GM06990 (cell line): ENCODE results near the gene KLHL41.
"Not testable (repeated sequence)": the region's sequence is repeated elsewhere in the genome, so short reads cannot be mapped to it uniquely, and the experiment has no call there.

Experiments
- DNase-seq: peaks from one replicate; pipeline ENCODE4 v3.0.0-alpha.2; 2011; ENCODE audit not compliant: insufficient read length; ENCODE audit errors: extremely low read depth
- H3K27me3 ChIP-seq: replicated peaks from 2 replicates; pipeline ENCODE4 v1.6.0; 2011; ENCODE audit warnings: low read length; ENCODE audit not compliant: control insufficient read depth, insufficient read depth
- H3K36me3 ChIP-seq: 2 replicates; pipeline ENCODE4 v1.5.1; 2011; ENCODE audit warnings: low read length; ENCODE audit not compliant: control insufficient read depth, insufficient read depth
- H3K4me3 ChIP-seq: replicated peaks from 2 replicates; pipeline ENCODE4 v1.5.1; 2011; ENCODE audit warnings: low read depth, mild to moderate bottlenecking, control low read depth, low read length
- TF ChIP-seq, protein P1 (sequence below): IDR thresholded peaks from 2 replicates; pipeline ENCODE4 v1.5.1; 2011; ENCODE audit warnings: low read length, control low read depth, mild to moderate bottlenecking, inconsistent platforms; ENCODE audit not compliant: insufficient read depth, poor library complexity, severe bottlenecking

Gene KLHL41

DNA sequence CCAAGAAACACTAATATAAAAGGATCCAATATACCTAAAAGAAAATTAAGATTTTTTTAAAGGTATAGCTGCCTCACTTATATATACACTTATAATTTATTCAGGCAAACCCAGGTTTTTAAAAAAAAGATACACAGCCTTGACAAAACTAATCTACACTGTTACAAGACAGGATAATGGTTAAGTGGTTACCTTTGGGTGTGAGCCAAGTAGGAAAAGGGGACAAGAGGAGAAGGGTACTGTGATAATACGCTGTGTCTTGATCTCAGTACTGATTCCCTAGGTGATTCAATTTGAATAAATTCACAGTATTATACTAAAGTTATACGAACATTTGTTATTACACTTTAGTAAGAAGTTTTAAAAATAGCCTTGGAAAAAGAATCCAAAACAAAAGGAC is 30.6 kb downstream of the KLHL41 start:
- TF ChIP-seq, protein P1, sequence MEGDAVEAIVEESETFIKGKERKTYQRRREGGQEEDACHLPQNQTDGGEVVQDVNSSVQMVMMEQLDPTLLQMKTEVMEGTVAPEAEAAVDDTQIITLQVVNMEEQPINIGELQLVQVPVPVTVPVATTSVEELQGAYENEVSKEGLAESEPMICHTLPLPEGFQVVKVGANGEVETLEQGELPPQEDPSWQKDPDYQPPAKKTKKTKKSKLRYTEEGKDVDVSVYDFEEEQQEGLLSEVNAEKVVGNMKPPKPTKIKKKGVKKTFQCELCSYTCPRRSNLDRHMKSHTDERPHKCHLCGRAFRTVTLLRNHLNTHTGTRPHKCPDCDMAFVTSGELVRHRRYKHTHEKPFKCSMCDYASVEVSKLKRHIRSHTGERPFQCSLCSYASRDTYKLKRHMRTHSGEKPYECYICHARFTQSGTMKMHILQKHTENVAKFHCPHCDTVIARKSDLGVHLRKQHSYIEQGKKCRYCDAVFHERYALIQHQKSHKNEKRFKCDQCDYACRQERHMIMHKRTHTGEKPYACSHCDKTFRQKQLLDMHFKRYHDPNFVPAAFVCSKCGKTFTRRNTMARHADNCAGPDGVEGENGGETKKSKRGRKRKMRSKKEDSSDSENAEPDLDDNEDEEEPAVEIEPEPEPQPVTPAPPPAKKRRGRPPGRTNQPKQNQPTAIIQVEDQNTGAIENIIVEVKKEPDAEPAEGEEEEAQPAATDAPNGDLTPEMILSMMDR = no peak
- H3K4me3 ChIP-seq = no peak overlapping the region
- no peak for DNase-seq
- peaks cover 1% of the 10 kb centered on the region for H3K36me3 ChIP-seq
- H3K27me3 ChIP-seq = no peaks in the 10 kb centered on the region

DNA sequence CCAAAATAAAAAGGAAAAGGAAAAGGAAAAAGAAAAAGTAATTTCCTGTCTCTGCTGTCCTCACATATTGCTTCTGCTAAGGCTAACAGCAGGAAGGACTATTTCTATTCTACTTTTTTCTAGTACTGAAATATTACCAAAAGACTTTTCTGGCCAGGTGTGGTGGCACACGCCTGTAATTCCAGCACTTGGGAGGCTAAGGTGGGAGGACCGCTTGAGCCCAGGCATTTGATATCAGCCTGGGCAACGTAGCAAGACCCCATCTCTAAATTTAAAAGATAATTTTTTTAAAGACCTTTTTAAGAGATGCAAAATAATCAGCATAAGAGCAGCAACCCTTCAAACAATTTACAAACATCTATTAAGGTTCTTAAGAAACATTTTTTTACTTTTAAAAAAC is 32.9 kb downstream of the KLHL41 start:
- TF ChIP-seq, protein P1 = no peak
- H3K36me3 ChIP-seq = peaks cover 3% of the 10 kb centered on the region; the same call in 1 of the 2 replicates

DNA sequence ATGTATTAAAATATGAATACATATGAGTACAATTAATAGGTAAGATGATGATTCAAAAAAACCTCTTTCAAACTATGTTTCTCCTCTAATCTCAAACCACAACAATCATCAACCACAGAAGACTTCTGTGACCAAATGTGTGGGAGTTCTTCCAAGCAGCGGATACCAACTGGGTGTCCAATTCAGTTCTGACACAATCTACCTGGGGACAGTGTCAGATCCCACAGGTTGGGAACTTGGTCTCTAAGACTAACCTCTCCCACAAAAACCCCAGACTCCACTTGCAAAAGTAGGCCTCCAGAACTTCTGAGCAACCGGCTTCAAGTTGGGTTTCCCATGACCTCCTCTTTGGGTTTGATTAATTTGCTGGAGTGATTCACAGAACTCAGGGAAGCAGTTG is 37.3 kb downstream of the KLHL41 start:
- TF ChIP-seq, protein P1 = no peak
- Histone ChIP-seq H3K4me3 (no peak overlapping the region), H3K36me3 (peaks cover 1% of the 10 kb centered on the region; the same call in 1 of the 2 replicates), H3K27me3 (no peaks in the 10 kb centered on the region)
- DNase-seq = no peak

More for the DNA sequence above, 32.9 kb downstream of the KLHL41 start:
- Histone ChIP-seq H3K4me3 (no peak overlapping the region), H3K27me3 (no peaks in the 10 kb centered on the region)
- no peak for DNase-seq

DNA sequence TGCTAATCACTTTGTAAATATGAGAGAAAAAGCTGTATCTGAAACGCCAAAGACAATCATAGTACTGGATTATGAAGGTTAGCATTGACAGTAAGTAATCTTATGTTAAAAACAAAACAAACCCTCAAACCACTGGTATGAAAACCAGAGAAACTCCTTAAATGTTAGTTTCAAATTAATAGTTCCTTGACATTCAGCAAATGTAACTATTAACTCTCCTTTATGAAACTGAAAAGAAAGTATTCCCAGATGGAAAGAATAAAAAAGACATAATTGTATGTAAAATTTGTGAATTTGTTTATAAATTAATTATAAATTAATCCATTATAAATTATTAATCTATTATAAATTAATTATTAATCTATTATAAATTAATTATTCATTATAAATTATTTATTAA is 51.9 kb downstream of the KLHL41 start:
- Histone ChIP-seq H3K4me3 (no peak overlapping the region), H3K27me3 (no peaks in the 10 kb centered on the region), H3K36me3 (peaks cover 3% of the 10 kb centered on the region)
- TF ChIP-seq, protein P1 = no peak
- DNase-seq = no peak

DNA sequence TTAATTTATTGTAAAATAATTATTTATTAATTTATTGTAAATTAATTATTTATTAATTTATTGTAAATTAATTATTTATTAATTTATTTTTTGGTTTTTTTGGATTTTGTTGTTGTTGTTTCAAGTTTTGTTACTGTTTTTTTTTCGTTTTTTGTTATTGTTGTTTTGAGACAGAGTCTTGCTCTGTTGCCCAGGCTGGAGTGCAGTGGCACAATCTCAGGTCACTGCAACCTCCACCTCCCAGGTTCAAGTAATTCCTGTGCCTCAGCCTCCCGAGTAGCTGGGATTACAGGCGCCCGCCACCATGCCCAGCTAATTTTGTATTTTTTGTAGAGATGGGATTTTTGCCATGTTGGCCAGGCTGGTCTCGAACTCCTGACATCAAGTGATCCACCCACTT is 52.6 kb downstream of the KLHL41 start:
- not testable (repeated sequence) for DNase-seq, H3K36me3 ChIP-seq, H3K4me3 ChIP-seq, H3K27me3 ChIP-seq

DNA sequence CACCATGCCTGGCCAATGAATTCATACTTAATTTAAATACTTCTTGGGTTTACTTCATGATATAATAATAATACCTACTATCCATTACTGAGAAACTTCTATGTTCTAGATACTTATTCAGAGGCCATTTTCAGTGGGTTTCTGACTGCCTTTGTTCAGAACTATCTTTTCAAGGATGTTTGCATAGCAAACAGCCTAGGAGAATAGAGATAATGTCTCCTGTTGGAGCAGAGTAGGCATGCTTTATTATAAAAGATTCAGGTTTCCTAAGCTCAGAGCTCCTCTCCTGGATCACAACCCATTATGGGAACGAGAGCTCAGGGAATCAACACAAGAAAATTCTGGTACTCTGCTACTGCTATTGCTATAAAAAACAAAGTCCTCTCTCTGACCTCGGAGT is 53.0 kb downstream of the KLHL41 start:
- H3K4me3 ChIP-seq = no peak overlapping the region
- no peak for DNase-seq
- peaks cover 3% of the 10 kb centered on the region for H3K36me3 ChIP-seq
- no peaks in the 10 kb centered on the region for H3K27me3 ChIP-seq
- TF ChIP-seq, protein P1 = no peak
